ENCODE data around the gene DIPK1C. TPM values are rescaled to one million over a fixed set of nuclear protein-coding genes. Genes with fewer than 3 reads are reported as not detected.

DIPK1C gene
- polyA plus RNA-seq, 1 donor (not counting 4 experiments of a cell fraction or from before 2014, with no cell fraction given), result not detected

DNA sequence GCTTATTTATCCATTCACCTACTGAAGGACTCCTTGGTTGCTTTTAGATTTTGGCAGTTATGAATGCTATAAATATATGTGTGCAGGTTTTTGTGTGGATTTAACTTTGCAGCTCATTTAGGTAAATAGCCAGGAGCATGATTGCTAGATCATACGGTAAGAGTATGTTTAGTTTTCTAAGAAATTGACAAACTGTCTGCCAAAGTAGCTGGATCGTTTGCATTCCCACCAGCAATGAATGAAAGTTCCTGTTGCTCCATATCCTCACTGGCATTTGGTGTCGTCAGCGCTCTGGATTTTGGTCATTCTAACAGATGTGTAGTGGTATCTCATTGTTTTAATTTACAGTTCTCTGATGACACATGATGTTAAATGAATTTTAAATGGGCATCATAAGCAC lies 8.7 kb upstream of the DIPK1C start:
- TF ChIP-seq, protein P1, sequence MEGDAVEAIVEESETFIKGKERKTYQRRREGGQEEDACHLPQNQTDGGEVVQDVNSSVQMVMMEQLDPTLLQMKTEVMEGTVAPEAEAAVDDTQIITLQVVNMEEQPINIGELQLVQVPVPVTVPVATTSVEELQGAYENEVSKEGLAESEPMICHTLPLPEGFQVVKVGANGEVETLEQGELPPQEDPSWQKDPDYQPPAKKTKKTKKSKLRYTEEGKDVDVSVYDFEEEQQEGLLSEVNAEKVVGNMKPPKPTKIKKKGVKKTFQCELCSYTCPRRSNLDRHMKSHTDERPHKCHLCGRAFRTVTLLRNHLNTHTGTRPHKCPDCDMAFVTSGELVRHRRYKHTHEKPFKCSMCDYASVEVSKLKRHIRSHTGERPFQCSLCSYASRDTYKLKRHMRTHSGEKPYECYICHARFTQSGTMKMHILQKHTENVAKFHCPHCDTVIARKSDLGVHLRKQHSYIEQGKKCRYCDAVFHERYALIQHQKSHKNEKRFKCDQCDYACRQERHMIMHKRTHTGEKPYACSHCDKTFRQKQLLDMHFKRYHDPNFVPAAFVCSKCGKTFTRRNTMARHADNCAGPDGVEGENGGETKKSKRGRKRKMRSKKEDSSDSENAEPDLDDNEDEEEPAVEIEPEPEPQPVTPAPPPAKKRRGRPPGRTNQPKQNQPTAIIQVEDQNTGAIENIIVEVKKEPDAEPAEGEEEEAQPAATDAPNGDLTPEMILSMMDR (optimal IDR thresholded peaks at IDR 0.05 in 1 of 3, IDR thresholded peaks at IDR 0.05 in 1 of 3, conservative IDR thresholded peaks at IDR 0.05 in 1 of 3; ENCODE audit: extremely low read depth in 1 of 3, insufficient read depth in 2 of 3, low read length in 3 of 3), result no peak
- TF ChIP-seq EZH2 (IDR thresholded peaks at IDR 0.05; ENCODE audit: low read length), result no peak
- Histone ChIP-seq H3K4me3 (ENCODE audit: control insufficient read depth in 2 of 3, extremely low read depth in 1 of 3, insufficient read depth in 2 of 3, low read depth in 1 of 3, low read length in 3 of 3) (no peak overlapping the region), H3K27me3 (ENCODE audit: control insufficient read depth, extremely low read depth, insufficient read depth, low read length) (no peaks in the 10 kb centered on the region), H3K79me2 (ENCODE audit: control insufficient read depth, insufficient read depth, low read length) (no peaks in the 10 kb centered on the region), H3K27ac (ENCODE audit: control insufficient read depth, insufficient read depth, low read length) (no peak overlapping the region), H3K9me3 (ENCODE audit: control insufficient read depth, low read depth, low read length) (no peaks in the 10 kb centered on the region), H3K36me3 (ENCODE audit: control insufficient read depth in 2 of 2, extremely low read depth in 1 of 2, insufficient read depth in 2 of 2, low read length in 2 of 2) (no peaks in the 10 kb centered on the region), H3K4me2 (ENCODE audit: control insufficient read depth, extremely low read depth, insufficient read depth, low read depth, low read length) (no peak overlapping the region), H3K4me1 (ENCODE audit: control insufficient read depth, extremely low read depth, insufficient read depth, low read length) (peaks cover 6% of the 10 kb centered on the region), H4K20me1 (ENCODE audit: control insufficient read depth, extremely low read depth, insufficient read depth, low read length) (no peaks in the 10 kb centered on the region), H3K9ac (ENCODE audit: control insufficient read depth, extremely low read depth, insufficient read depth, low read length) (no peak overlapping the region), H2AFZ (ENCODE audit: control insufficient read depth, low read length) (no peak overlapping the region), H3K9me1 (ENCODE audit: control insufficient read depth, extremely low read depth, insufficient read depth, low read length) (no peaks in the 10 kb centered on the region)
- DNase-seq (ENCODE audit: low read depth, low spot score) (no peak), FAIRE-seq (no peak)
- dilution Hi-C loops (cut with MboI; ENCODE audit: extremely low pct_ligation_motif_present, low sequenced_read_pairs), result no loop called here

DNA sequence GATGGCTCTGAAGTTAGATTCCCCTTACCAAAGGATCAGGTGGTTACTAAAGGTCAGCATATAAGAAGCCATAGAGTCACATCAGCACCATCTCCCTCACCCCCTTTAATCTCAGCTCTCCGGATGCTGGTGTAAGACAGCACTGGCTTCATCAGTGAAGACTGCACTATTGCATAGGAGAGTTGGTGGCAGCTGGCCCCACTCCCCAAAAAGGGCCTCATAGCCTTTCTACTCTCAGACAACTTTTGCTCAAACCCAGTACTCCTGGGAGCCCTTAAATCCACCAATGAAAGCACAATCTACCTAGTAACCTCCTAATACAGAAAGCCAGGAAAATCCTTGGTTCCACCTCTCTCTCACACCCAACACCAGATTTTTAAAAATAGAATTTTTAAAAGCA lies 6.9 kb upstream of the DIPK1C start:
- dilution Hi-C loops (cut with MboI; ENCODE audit: extremely low pct_ligation_motif_present, low sequenced_read_pairs), result no loop called here
- H3K4me3 ChIP-seq (ENCODE audit: control insufficient read depth in 2 of 3, extremely low read depth in 1 of 3, insufficient read depth in 2 of 3, low read depth in 1 of 3, low read length in 3 of 3), result no peak overlapping the region
- no peak for FAIRE-seq

More for the DNA sequence above, 6.9 kb upstream of the DIPK1C start:
- Histone ChIP-seq H3K27ac (ENCODE audit: control insufficient read depth, insufficient read depth, low read length) (no peak overlapping the region), H3K9me3 (ENCODE audit: control insufficient read depth, low read depth, low read length) (no peaks in the 10 kb centered on the region), H3K27me3 (ENCODE audit: control insufficient read depth, extremely low read depth, insufficient read depth, low read length) (peaks cover 9% of the 10 kb centered on the region), H3K9me1 (ENCODE audit: control insufficient read depth, extremely low read depth, insufficient read depth, low read length) (no peaks in the 10 kb centered on the region), H4K20me1 (ENCODE audit: control insufficient read depth, extremely low read depth, insufficient read depth, low read length) (no peaks in the 10 kb centered on the region), H3K4me2 (ENCODE audit: control insufficient read depth, extremely low read depth, insufficient read depth, low read depth, low read length) (no peak overlapping the region), H3K4me1 (ENCODE audit: control insufficient read depth, extremely low read depth, insufficient read depth, low read length) (peaks cover 6% of the 10 kb centered on the region), H3K9ac (ENCODE audit: control insufficient read depth, extremely low read depth, insufficient read depth, low read length) (no peak overlapping the region), H3K79me2 (ENCODE audit: control insufficient read depth, insufficient read depth, low read length) (no peaks in the 10 kb centered on the region), H3K36me3 (ENCODE audit: control insufficient read depth in 2 of 2, extremely low read depth in 1 of 2, insufficient read depth in 2 of 2, low read length in 2 of 2) (no peaks in the 10 kb centered on the region), H2AFZ (ENCODE audit: control insufficient read depth, low read length) (no peak overlapping the region)
- no peak for DNase-seq (ENCODE audit: low read depth, low spot score)
- TF ChIP-seq, protein P1 (optimal IDR thresholded peaks at IDR 0.05 in 1 of 3, IDR thresholded peaks at IDR 0.05 in 1 of 3, conservative IDR thresholded peaks at IDR 0.05 in 1 of 3; ENCODE audit: extremely low read depth in 1 of 3, insufficient read depth in 2 of 3, low read length in 3 of 3), result no peak
- no peak for TF ChIP-seq EZH2 (IDR thresholded peaks at IDR 0.05; ENCODE audit: low read length)

All from keratinocyte (primary cell).